IPS-NIHi7 (cell line): ENCODE results near the gene CNOT1.
A peak's percentile ranks its signal among the peaks of the same experiment; 100 is the strongest.

Experiments used
- DNase-seq: peaks from one replicate; pipeline ENCODE4 v3.0.0; 2012; ENCODE audit warnings: mixed read lengths; ENCODE audit errors: extremely low spot score

The CNOT1 gene

GRCh38 chr16:58487566-58488351 lies 141.9 kb downstream of the CNOT1 start:
- DNase-seq = peak; percentile 94

GRCh38 chr16:58485184-58485887 lies 144.3 kb downstream of the CNOT1 start:
- DNase-seq = no peak

- no peak for DNase-seq
Observed at GRCh38 chr16:58481931-58482330, 147.7 kb downstream of the CNOT1 start.

GRCh38 chr16:58481226-58481869 lies 148.3 kb downstream of the CNOT1 start:
- no peak for DNase-seq

GRCh38 chr16:58478427-58478826 lies 151.2 kb downstream of the CNOT1 start:
- DNase-seq = no peak

GRCh38 chr16:58476791-58477190 lies 152.8 kb downstream of the CNOT1 start:
- no peak for DNase-seq

- no peak for DNase-seq
Observed at GRCh38 chr16:58475091-58475619, 154.5 kb downstream of the CNOT1 start.

- no peak for DNase-seq
Observed at GRCh38 chr16:58474296-58474695, 155.3 kb downstream of the CNOT1 start.

GRCh38 chr16:58472827-58473226 lies 156.8 kb downstream of the CNOT1 start:
- no peak for DNase-seq

GRCh38 chr16:58472266-58472665 lies 157.4 kb downstream of the CNOT1 start:
- DNase-seq = no peak

GRCh38 chr16:58471209-58471975 lies 158.2 kb downstream of the CNOT1 start:
- no peak for DNase-seq
